WERI-Rb-1 (cell line): Measurements from ENCODE around the gene MSN.

Source experiments
- DNase-seq: peaks from one replicate; pipeline ENCODE4 v3.0.0-alpha.2; 2020
- H3K27ac ChIP-seq: fragments of 250-450 bp; sonication (Bioruptor Pico); 2 replicates; pipeline ENCODE4 v1.5.1; 2020; ENCODE audit warnings: mild to moderate bottlenecking, moderate library complexity
- H3K27me3 ChIP-seq: fragments of 250-450 bp; sonication (Bioruptor Pico); 2 replicates; pipeline ENCODE4 v1.5.1; 2021; ENCODE audit warnings: mild to moderate bottlenecking, low read depth, moderate library complexity; ENCODE audit not compliant: insufficient read depth, severe bottlenecking
- H3K36me3 ChIP-seq: fragments of 250-450 bp; sonication (Bioruptor Pico); 2 replicates; pipeline ENCODE4 v1.5.1; 2020; ENCODE audit warnings: mild to moderate bottlenecking, moderate library complexity
- H3K4me3 ChIP-seq: 2 replicates; pipeline ENCODE4 v1.5.1; 2011; ENCODE audit warnings: low read depth, mild to moderate bottlenecking, control low read depth, low read length
- H3K9me3 ChIP-seq: fragments of 250-450 bp; sonication (Bioruptor Pico); 2 replicates; pipeline ENCODE4 v1.5.1; 2021; ENCODE audit warnings: mild to moderate bottlenecking, moderate library complexity; ENCODE audit not compliant: severe bottlenecking
- CTCF ChIP-seq: IDR thresholded peaks from 2 replicates; pipeline ENCODE4 v1.5.1; 2011; ENCODE audit warnings: low read depth, mild to moderate bottlenecking, control low read depth, inconsistent platforms, low read length

The MSN gene

DNA sequence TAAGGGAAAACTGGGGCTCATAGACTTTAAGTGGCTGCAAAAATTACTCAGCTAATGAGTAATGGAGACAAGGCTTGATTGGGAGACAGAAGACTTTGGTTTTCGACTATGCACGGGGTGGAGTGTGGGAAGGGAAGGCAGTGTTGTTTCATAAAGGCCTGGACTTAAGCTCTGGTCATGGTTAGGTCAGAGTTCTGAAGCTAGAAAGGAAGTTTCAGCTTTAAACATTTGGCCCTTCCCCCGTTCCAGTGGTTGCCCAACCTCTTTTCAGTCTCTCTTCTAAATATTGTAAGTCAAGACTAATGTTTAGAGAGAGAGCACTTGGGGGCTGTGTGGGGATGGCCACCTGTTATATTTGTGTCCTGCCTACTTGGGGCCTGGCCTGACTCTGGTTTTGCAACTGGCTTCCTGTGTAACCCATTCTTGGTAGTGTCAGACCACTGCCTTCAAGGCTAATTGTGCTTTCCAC lies 21.0 kb downstream of the MSN start:
- Histone ChIP-seq H3K4me3 (no peak overlapping the region), H3K9me3 (no peaks in the 10 kb centered on the region), H3K27ac (no peak overlapping the region), H3K27me3 (peaks cover 9% of the 10 kb centered on the region), H3K36me3 (no peaks in the 10 kb centered on the region)
- no peak for DNase-seq
- no peak for TF ChIP-seq CTCF

DNA sequence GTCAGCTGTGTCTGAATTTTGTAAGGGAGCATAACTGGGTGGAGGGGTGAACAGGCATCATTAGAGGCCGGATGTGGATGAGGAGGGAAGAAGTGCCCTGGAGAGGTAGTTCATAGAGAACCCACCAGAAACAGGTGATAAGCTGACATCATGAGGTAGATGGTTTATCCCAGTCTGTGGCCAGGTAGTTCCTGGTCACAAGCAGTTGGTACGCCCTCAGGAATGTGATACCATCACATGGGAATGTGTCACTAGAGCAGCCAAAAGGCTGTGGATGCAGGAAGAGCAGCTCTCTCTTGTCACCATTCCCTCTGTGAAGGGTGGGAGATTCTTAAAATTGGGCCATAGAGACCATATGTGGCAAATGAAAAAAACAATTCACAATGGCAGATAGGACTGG lies 21.9 kb downstream of the MSN start:
- no peaks in the 10 kb centered on the region for H3K36me3 ChIP-seq
- no peak for DNase-seq
- no peaks in the 10 kb centered on the region for H3K9me3 ChIP-seq
- no peak overlapping the region for H3K4me3 ChIP-seq
- TF ChIP-seq CTCF: no peak
- H3K27me3 ChIP-seq: peaks cover 12% of the 10 kb centered on the region
- no peak overlapping the region for H3K27ac ChIP-seq

- Histone ChIP-seq H3K27ac (no peak overlapping the region), H3K4me3 (no peak overlapping the region), H3K27me3 (peaks cover 12% of the 10 kb centered on the region), H3K36me3 (no peaks in the 10 kb centered on the region), H3K9me3 (no peaks in the 10 kb centered on the region)
- DNase-seq: no peak
- no peak for TF ChIP-seq CTCF
Measured at GRCh38 chrX:65690057-65690855, 22.8 kb downstream of the MSN start.

GRCh38 chrX:65695849-65696449 lies 28.5 kb downstream of the MSN start:
- H3K36me3 ChIP-seq: no peaks in the 10 kb centered on the region
- H3K27ac ChIP-seq: no peak overlapping the region
- no peaks in the 10 kb centered on the region for H3K9me3 ChIP-seq
- no peak for DNase-seq
- peaks cover 8% of the 10 kb centered on the region for H3K27me3 ChIP-seq
- no peak overlapping the region for H3K4me3 ChIP-seq
- TF ChIP-seq CTCF: no peak

DNA sequence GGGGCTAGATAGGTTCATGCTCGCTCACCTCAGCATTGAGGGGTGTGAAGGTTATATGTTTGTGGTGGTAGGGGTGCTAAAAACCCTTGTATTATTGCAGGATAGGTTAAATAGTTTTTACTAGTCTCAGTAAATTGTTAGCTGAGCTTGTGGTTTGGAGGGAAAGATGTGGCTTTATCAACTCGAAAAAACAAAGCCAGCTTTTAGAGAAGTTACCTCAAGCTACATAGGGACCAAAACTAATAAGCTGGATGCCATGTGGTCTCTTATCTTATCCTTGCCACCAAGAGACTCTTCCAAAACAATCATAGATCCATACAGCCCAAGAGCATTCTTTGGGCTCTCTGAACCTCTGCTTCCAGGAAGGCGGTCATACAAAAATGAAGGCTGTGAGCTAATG lies 29.2 kb downstream of the MSN start:
- no peak for TF ChIP-seq CTCF
- no peak overlapping the region for H3K27ac ChIP-seq
- no peaks in the 10 kb centered on the region for H3K36me3 ChIP-seq
- peaks cover 8% of the 10 kb centered on the region for H3K27me3 ChIP-seq
- DNase-seq: no peak
- H3K4me3 ChIP-seq: no peak overlapping the region
- H3K9me3 ChIP-seq: no peaks in the 10 kb centered on the region
